GM18499 (cell line): ENCODE measurements around the gene GNAS.

Experiments used
- ATAC-seq: cut with Tn5 transposase; IDR thresholded peaks from one replicate; pipeline ENCODE4 v1.9.1; 2021; ENCODE audit warnings: moderate number of reproducible peaks; ENCODE audit not compliant: insufficient read depth, unreplicated experiment

The GNAS gene

DNA sequence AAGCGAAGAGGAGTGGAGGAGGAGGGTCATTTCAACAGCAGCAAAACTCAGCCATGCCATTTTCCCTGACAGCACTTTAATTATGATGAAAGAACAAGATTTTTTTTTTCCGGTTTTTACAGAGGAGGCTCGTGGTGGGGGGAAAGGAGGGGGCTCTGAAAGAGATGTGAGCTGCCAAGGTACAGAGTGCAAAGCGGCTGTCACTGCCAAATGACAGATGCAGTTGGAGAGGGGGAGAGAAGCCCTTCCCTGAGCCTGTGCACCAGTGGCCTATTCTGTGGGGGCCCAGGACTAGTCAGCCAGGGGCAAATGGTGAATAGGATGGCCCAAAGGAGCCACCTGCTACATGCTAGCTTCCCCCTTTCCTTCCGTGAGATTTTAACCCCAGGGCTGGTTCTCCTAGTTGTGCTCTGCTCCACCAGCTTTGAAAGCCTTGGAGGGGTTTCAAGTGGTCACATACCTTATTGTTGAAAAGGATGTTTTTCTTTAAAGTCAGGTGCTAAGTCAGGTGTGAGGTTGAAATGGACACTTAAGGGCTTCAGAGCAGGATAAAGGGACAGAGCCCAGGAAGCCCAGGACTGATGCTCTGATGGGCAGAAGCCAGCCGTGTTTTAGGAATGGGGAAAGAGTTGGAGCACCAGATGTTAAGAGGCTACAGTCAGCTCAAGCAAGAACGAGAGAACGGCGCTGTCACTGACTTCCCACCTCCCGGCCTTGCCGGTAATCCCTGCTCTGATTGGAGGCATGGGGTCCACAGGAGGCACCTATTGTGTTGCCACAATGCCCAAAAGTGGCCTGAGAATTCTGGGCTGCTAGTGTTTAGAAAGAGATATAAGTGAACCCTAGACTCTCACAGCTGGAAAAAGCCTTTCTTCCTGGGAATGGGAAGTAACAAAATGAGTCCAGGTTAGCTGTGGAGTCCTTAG is 24.8 kb downstream of the GNAS start:
- no peak for ATAC-seq

DNA sequence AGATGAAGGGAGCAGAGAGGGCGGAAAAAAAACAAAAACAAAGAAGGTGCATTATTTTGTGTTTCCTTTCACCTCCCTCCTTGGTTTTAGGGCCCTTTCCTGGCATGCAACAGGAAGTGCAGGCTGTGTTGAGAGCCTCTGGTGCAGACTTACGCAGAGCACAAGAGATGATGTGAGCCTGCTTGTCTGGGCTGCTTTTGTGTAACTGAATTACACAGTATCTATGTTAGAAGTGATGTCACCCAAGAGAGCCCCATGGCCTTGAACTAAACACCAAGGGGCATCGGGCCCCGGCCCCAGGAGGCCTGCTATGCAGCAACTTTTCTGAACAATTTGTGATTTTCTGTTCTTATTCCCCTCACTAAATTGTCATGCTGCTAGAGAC is 25.5 kb downstream of the GNAS start:
- ATAC-seq: no peak

DNA sequence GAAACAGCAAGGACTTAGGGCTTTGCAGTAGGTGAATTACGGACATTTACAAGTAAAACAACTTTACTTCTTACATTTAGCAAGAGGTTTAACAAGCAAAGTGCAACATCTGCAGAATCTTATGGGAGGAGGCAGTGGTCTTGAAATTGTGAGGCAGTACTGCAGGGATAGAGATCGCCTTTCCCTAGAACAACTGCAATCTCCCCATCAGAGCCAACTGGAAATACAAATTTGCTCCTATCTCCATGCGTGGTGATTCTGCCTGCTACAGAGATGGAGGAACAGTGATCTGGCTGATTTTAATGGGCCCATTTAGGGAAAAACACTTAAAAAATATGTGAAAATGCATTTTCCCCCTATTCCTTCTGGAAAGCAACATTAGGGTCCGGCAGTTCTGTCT is 25.9 kb downstream of the GNAS start:
- ATAC-seq: no peak

DNA sequence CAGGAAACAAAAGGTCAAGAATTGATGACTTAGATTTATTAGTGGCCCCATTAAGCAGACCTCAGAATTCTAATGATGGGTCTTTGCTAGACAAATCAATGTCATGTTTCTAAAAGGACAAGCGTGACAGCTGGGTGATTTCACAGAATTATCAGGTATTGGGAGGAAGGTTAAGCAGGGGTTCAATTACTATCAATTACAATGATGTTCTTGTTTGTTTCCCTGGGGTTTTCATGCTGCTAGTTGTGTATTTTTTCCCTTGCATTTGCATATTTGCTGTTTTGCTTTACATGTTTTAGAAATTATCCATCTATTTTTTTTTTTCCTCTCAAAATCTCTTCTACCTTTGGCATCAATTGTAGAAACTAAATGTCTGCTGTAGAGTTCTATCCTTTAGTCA is 27.9 kb downstream of the GNAS start:
- ATAC-seq: no peak

DNA sequence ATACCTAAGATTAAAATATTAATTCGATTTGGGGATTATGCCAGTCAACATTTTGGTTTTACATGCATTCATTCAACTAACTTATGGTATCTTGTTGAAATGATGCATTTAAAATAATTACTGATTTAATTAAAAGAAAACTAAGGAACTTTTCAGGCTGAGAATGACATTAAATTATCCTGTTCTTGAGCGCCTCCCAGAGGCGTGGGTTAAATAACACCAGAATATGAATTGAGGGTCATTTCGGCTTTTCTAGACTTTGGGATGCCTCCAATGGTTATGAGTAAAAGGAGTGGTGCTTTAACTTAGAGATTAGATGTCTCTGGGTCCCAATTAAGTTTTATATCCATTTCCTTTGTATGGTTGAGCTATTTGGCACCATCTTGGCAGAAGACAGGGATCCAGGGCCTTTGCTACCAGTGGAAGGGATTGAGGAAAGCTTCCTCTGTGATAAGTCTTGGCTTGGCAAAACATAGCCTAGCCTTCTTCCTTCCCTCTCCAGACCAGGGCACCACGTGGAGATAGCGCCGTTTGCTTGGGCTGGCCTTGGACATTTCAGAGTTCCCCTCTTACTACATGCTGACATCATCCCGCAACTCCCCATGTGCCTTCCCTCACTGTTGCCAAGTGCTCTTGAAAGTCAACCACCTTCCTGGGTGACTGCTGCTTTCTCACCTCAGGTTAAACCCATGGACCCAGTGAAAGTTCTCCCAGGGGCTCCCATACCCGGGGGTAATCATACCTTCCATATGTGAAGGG is 28.7 kb downstream of the GNAS start:
- no peak for ATAC-seq

DNA sequence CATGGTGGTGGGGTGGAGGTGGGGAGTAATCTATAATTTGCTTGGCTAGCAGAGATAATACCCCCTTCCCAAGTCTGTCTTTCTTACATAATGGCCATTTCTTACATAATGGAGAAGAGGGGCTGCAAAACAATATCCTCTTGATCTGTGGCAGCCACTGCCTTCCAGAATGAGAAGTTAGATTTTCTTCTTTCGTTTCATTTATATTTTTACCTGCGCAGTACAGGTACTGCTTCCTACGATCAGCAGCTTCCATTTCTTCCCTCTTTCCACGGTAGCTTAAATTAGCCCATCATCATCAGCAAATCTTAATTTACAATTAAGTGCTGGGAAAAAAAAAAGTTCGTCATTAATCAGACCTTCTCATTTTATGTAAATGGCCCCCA is 30.2 kb downstream of the GNAS start:
- ATAC-seq: no peak

DNA sequence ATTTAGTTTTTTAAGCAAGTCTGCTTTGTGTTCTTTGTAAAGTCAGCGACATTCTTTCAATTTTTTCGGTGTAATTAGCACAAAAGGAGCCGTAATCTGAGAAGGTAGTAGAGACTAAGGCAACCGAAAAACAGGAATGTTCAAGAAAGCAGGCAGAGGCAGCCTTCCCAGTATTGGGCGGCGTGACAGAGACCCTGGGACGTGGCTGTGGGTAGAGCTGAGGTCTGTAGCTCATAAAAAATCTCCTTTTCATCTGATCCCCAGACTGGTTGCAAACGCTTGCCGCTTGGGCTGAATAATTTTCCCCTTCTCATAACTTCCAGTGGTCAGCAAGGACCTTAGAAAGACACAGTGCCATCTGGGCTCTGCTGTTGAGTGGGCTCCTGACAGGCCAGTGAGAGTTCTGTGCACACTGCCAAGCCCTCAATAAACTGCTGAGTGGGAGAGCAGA is 30.8 kb downstream of the GNAS start:
- ATAC-seq: no peak

DNA sequence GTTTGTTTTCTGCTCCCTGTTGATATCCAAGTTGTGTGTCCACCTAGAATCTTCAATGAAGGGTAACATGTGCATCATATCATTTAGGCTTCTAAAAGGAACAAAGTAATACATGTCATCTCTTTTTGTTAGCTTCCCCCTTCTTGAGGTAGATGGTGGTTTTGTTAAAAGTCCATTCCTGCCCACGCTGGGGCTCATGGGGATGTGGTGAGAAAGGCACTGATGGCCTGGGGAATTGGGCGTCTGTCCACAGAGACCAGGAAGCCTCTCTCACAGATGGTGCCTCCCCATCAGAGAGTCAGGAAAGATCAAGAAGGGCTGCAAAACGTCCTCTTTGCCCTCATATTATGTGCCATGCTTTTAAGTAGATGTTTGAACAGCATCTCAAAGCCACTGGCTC is 32.5 kb downstream of the GNAS start:
- no peak for ATAC-seq

DNA sequence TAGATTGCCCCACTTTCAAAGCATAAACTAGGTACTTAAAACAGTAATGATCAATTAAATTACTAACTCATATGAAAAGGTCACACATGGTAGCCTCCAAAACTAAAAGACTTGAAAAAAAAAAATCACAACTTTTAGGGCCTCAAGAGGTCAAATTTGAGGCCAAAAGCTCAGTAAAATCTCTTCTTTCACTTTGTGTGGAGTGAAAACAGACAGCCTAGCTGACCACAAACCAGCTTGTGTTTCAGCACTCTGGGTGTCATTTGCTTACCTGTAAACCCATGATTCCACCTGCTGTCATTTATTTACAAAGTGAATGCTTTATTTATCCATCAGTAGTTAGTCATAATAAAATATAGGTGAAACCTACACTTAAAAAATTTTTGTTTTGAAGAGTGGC is 34.0 kb downstream of the GNAS start:
- no peak for ATAC-seq

DNA sequence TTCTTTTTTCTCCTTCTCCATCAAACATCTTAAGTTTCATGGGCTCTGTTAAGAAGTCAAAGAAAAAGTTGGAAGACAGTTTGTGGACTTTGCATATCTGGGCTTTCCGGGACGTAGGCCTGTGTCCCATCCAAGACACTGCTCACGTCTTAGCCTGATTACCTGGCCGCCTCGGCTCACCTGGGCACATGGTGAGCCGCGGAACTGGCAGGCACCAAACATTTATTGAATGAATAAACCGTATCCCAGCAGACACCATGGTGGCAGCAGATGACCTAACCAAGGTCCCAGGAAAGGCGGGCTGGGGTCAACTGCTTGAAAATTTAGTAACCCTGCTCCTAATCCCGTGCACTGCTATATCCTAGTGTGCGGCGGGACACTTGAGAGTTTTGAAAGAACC is 35.6 kb downstream of the GNAS start:
- no peak for ATAC-seq

DNA sequence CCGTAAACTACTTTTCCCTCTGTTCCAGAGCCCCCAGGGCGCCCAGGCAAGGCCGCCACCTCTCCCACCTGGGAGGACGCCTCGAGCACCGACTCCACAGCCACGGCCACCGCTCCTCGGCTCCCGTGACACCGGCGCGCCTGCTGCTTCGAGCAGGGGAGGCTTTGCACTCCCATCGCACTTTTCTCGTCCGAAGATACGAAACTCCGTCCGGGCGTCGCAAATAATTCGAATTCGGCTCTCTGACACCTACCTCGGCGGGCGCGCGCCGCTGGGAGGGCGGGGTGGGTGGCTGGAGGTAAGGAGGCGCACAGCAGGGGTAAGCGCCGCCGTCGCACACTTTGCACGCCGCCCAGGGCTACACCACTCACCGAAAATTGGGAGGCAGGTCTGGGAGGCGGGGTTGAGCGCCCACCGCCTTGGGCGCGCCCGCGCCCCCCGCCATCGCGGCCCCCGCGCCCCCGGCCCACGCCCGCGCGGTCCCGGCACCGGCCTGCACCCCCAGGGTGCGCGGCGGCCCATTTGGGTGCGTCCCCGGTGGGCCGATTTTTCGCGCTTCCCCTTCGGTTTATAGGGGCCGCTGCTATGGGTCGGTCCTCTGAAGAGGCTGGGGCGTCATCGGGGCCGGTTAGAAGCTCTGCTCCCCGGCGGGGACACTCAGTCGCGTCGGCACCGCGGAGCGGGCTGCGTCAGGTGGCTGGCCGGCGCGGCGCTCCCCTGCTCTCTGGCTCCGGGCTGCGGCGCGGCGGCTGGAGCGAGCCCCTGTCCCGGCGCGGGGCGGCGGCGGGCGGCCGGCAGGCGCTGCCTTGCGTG is 36.2 kb downstream of the GNAS start:
- peak; percentile 37 for ATAC-seq

DNA sequence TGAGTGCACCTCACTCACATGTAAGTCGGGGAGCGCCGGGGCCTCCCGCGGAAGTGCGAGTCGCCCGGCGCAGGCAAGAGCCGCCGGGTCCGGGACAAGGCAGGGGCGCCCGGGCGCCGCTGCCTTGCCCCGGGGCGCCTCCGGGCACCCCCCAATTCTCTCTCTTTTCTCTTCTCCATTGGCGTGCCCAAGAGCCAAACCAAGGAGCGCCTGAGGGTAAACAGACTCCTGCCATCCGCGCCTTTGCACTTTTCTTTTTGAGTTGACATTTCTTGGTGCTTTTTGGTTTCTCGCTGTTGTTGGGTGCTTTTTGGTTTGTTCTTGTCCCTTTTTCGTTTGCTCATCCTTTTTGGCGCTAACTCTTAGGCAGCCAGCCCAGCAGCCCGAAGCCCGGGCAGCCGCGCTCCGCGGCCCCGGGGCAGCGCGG is 36.8 kb downstream of the GNAS start:
- ATAC-seq: no peak

DNA sequence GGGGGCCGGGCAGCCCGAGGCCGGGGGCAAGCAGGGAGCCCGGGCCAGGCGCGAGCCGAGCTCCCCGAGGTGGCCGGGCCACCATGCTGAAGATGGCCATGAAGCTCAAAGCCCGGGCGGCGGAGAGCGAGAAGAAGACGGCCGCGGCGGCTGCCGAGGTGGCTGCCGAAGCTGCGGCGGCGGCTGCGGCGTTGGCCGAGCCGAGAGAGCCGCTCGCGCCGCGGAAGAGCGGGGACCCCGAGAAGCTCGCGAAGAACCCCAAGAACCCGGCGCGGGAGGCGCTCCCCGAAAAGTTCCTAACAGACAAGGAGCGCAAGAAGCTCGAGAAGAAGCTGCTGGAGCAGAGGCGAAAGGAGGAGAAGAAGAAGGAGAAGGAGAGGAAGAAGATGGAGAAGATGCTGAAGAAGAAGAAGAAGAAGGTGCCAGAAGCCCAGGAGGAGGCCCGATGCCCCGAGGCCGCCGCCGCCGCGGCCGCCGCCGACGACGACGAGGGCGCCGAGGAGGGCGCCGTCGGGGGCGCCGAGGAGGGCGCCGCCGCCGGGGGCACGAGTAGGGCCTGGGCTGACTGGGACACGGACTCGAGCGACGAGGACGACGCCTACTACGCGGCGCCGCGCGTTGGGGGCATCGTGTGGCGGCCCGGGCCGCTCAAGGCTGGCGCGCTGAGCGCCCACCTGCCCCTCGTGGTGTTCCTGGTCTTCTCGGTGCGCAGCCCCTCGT is 37.4 kb downstream of the GNAS start:
- ATAC-seq: no peak

DNA sequence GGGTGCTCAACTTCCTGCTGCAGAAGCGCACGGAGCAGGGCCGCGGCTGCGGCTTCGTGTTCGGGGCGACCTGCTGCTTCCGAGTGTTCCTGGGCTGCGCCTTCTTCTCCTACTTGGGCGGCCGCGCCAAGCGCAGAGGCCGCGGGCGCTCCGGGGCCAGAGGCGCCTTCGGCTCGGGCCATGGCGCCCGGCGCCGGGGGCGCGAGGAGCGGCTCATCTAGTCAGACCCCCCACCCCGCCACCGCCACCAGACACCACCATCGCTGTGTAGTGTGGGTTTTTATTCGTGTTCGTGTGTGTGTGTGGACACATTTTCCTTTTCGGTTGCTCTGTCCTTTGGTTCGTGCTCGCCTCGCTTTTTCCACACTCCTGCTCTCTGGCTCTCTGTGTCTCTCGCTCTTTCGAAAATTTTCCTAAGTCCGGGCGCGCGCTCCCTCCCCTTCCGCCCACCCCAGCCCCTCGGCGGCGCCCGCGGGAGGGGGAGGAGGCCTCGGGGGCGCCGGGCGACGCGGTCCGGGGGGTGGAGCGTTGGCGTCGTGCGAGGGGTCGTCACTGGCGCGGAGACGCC is 38.1 kb downstream of the GNAS start:
- no peak for ATAC-seq

DNA sequence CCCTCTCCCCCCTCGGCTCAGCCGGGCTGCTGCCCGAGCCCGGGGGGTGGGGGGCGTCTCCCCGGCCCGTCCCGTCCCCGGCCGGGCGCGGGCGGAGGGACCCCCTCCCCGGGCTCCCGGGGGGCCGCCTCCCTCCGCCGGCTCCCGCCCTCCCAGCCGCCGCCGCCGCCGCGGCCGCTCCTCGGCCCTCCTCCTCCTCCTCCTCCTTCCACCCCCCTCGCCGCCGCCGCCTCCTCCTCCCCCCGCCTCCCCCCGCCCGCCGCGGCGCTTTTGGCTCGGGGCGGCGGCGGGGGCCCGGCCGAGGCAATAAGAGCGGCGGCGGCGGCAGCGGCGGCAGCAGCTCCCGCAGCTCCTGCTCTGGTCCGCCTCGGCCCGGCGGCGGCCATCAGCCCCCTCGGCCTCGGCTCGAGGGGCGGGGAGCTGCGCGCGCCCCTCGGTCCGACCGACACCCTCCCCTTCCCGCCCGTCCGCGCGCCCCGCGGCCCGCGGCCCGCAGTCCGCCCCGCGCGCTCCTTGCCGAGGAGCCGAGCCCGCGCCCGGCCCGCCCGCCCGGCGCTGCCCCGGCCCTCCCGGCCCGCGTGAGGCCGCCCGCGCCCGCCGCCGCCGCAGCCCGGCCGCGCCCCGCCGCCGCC is 38.7 kb downstream of the GNAS start:
- no peak for ATAC-seq

DNA sequence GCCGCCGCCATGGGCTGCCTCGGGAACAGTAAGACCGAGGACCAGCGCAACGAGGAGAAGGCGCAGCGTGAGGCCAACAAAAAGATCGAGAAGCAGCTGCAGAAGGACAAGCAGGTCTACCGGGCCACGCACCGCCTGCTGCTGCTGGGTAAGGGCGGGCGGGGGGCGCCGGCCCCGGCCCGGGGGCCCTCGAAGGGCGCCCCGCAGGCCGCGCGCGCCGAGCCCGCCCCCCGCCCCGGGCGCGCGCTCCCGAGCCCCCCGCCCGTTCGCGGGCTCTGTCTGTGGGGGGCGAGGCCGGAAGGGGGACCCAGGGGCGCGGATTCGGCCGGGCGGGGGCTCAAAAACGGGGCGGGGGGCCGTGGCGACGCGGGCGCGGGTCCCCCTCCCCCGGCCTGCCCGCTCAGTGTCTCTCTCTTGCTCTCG is 39.2 kb downstream of the GNAS start:
- ATAC-seq: no peak

DNA sequence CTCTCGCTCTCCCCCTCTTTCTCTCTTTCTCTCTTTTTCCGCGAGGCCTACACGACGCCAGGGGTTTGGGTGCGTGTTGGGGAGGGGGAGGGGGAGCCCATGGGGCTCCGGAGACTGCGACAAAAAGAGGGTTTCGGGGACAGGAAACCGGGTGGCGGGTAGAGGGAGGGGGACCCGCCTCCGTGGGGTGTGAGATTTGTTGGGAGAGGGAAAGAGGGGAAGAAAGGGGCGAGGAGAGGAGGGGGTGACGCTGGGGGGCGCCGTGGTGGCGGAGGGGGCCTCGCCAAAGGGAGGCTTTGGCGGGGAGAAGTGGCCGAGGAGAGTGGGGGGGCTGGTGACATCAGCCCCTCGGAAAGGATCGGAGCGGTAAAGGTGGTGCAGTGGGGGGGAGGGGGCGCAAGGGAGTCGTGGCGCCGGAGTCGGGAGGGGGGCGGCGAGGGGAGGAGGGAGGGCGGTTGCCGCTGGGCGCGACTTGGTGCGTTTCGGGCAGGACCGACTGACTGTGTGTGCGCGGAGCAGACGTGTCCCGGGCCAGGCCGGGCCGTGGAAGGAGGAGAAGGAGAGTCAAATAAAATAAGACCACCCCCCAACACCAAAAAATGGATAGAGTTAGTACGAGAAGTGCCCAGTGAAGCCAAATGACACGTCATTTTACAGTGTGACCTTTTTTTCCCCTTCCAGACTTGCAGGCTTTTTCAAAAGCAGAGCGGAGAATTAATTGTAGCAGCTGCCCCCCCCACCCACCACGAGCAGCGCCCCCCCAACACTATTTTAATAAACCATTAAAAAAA is 39.8 kb downstream of the GNAS start:
- ATAC-seq: no peak

DNA sequence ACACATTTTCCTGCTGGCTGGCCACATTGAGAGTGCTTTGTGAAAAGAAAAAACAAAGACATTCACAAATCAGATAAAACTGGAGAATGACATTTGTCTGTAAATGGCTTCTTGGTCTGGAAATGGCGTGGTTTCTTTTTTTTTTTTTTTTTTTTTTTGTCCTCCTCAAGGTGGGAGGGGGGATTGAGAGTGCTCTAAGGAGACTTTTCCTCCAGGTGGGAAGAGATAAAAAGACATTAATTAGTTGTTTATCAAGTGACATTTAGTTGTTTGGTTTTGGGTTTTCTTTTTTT is 40.4 kb downstream of the GNAS start:
- ATAC-seq: no peak
